Adrenal gland (tissue), 5 donors: Measurements from ENCODE around the gene TUFM.

Experiments
- CTCF ChIP-seq, 6 experiments: fragments of 450-650 bp in 4 of 6; fragments of 200-600 bp in 2 of 6; sonication (generic) in 1 of 6; IDR thresholded peaks; 1 replicate in 5 of 6; 2 replicates in 1 of 6; pipeline versions ENCODE4 v1.5.1 to v1.8.0; 2016 to 2021; ENCODE audit warnings: antibody characterized with exemption in 6 of 6, mild to moderate bottlenecking in 2 of 6, moderate library complexity in 1 of 6
- POLR2A ChIP-seq, 2 donors: fragments of 450-650 bp; IDR thresholded peaks; one replicate each; pipeline ENCODE4 v1.6.1; 2017; ENCODE audit warnings: antibody characterized with exemption in 2 of 2, mild to moderate bottlenecking in 2 of 2, moderate library complexity in 1 of 2
- donor health status: DM: no; HTN: no; CAD: no.

DNA sequence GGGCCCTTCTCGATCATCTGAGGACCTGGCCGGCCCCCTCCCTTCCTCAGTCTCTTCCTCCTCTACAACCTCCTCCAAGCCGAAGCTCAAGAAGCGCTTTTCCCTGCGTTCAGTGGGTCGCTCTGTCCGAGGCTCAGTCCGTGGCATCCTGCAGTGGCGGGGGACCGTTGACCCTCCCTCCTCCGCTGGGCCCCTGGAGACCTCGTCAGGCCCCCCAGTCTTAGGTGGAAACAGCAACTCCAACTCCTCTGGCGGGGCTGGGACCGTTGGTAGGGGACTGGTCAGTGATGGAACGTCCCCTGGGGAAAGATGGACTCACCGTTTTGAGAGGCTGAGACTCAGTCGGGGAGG is 20.3 kb upstream of the TUFM start:
- TF ChIP-seq CTCF (IDR thresholded peaks at IDR 0.05): no peak
- no peak for TF ChIP-seq POLR2A (IDR thresholded peaks at IDR 0.05)
